HepG2 (cell line): Measurements from ENCODE around the gene VAV2. TPM values are rescaled to one million over a fixed set of nuclear protein-coding genes. Genes with fewer than 3 reads are reported as not detected.

Experiments used
- ATRX ChIP-seq: sonication (generic); formaldehyde crosslinking; IDR thresholded peaks from 2 replicates; pipeline ENCODE4 v1.4.0; 2020; ENCODE audit warnings: missing genetic modification reagents, borderline replicate concordance
- BHLHE40 ChIP-seq: IDR thresholded peaks from 2 replicates; pipeline ENCODE4 v1.6.1; 2011; ENCODE audit warnings: low read length, improper control_type of control experiment
- CREM ChIP-seq, 2 experiments: sonication (generic) in 1 of 2; formaldehyde crosslinking in 1 of 2; IDR thresholded peaks; 2 replicates each; pipeline versions ENCODE4 v1.4.0 to v1.6.1; 2016 to 2020; ENCODE audit warnings: antibody characterized with exemption in 1 of 2, mild to moderate bottlenecking in 1 of 2, missing genetic modification reagents in 1 of 2
- DMAP1 ChIP-seq: IDR thresholded peaks from 2 replicates; pipeline ENCODE4 v1.6.1; 2016
- HBP1 ChIP-seq: IDR thresholded peaks from 2 replicates; pipeline ENCODE4 v1.6.1; 2016; ENCODE audit warnings: low read depth, control low read depth
- HNRNPLL ChIP-seq: fragments of 200-400 bp; formaldehyde crosslinking; IDR thresholded peaks from 2 replicates; pipeline ENCODE4 v1.6.1; 2017; ENCODE audit warnings: mild to moderate bottlenecking, low read depth, low read length; ENCODE audit not compliant: poor library complexity, severe bottlenecking
- HOXA5 ChIP-seq: sonication (generic); formaldehyde crosslinking; IDR thresholded peaks from 2 replicates; pipeline ENCODE4 v1.4.0; 2020; ENCODE audit warnings: missing genetic modification reagents
- IRF2 ChIP-seq: IDR thresholded peaks from 2 replicates; pipeline ENCODE4 v1.6.1; 2018; ENCODE audit warnings: missing genetic modification reagents, missing compliant biosample characterization
- MAFF ChIP-seq: IDR thresholded peaks from 2 replicates; pipeline ENCODE4 v1.6.1; 2011; ENCODE audit warnings: low read depth, low read length, improper control_type of control experiment
- MBNL3 ChIP-seq: fragments of 250-450 bp; sonication (Bioruptor Pico); conservative IDR thresholded peaks from 2 replicates; pipeline ENCODE4 v1.8.0; 2022; ENCODE audit warnings: mild to moderate bottlenecking, inconsistent platforms
- MIER2 ChIP-seq: IDR thresholded peaks from 2 replicates; pipeline ENCODE4 v1.6.1; 2016; ENCODE audit warnings: missing biosample characterization, missing genetic modification reagents
- MXD1 ChIP-seq: sonication (generic); formaldehyde crosslinking; IDR thresholded peaks from 2 replicates; pipeline ENCODE4 v1.4.0; 2020; ENCODE audit warnings: mild to moderate bottlenecking, missing genetic modification reagents
- MYNN ChIP-seq: sonication (generic); formaldehyde crosslinking; IDR thresholded peaks from 2 replicates; pipeline ENCODE4 v1.4.0; 2020; ENCODE audit warnings: mild to moderate bottlenecking, low read depth, missing genetic modification reagents
- NFIB ChIP-seq: sonication (generic); formaldehyde crosslinking; IDR thresholded peaks from 2 replicates; pipeline ENCODE4 v1.9.0; 2021; ENCODE audit warnings: missing genetic modification reagents, mild to moderate bottlenecking, borderline replicate concordance
- NRL ChIP-seq: sonication (generic); formaldehyde crosslinking; IDR thresholded peaks from 2 replicates; pipeline ENCODE4 v1.5.0; 2020; ENCODE audit warnings: missing genetic modification reagents, mild to moderate bottlenecking, moderate library complexity, borderline replicate concordance
- RFX3 ChIP-seq: IDR thresholded peaks from 2 replicates; pipeline ENCODE4 v1.6.1; 2016; ENCODE audit warnings: missing biosample characterization, missing genetic modification reagents
- SMARCC2 ChIP-seq: fragments of 450-650 bp; IDR thresholded peaks from 2 replicates; pipeline ENCODE4 v1.6.1; 2017; ENCODE audit warnings: antibody characterized with exemption, mild to moderate bottlenecking
- SMC3 ChIP-seq: IDR thresholded peaks from 2 replicates; pipeline ENCODE4 v1.6.1; 2011; ENCODE audit warnings: low read length, improper control_type of control experiment
- TBL1XR1 ChIP-seq: fragments of 150-350 bp; IDR thresholded peaks from 2 replicates; pipeline ENCODE4 v1.6.1; 2014; ENCODE audit warnings: borderline replicate concordance, low read length; ENCODE audit not compliant: partially characterized antibody
- ZBTB46 ChIP-seq: sonication (generic); formaldehyde crosslinking; IDR thresholded peaks from 2 replicates; pipeline ENCODE4 v1.4.0; 2020; ENCODE audit warnings: mild to moderate bottlenecking, missing genetic modification reagents, borderline replicate concordance
- ZFP62 ChIP-seq: sonication (generic); formaldehyde crosslinking; IDR thresholded peaks from 2 replicates; pipeline ENCODE4 v1.4.0; 2020; ENCODE audit warnings: missing genetic modification reagents
- ZIK1 ChIP-seq: sonication (generic); formaldehyde crosslinking; IDR thresholded peaks from 2 replicates; pipeline ENCODE4 v1.5.0; 2020; ENCODE audit warnings: mild to moderate bottlenecking, low read depth, missing genetic modification reagents, borderline replicate concordance
- ZNF234 ChIP-seq: sonication (generic); formaldehyde crosslinking; conservative IDR thresholded peaks from 2 replicates; pipeline ENCODE4 v1.5.1; 2020; ENCODE audit warnings: mild to moderate bottlenecking, missing genetic modification reagents
- ZNF292 ChIP-seq: sonication (generic); formaldehyde crosslinking; IDR thresholded peaks from 2 replicates; pipeline ENCODE4 v1.8.1; 2022; ENCODE audit warnings: mild to moderate bottlenecking, low read depth, missing genetic modification reagents, borderline replicate concordance
- ZNF34 ChIP-seq: sonication (generic); formaldehyde crosslinking; IDR thresholded peaks from 2 replicates; pipeline ENCODE4 v1.4.0; 2020; ENCODE audit warnings: mild to moderate bottlenecking, missing genetic modification reagents, borderline replicate concordance
- ZNF891 ChIP-seq: sonication (generic); formaldehyde crosslinking; IDR thresholded peaks from 2 replicates; pipeline ENCODE4 v1.5.0; 2020; ENCODE audit warnings: mild to moderate bottlenecking, missing genetic modification reagents
- ZUFSP ChIP-seq: sonication (generic); formaldehyde crosslinking; IDR thresholded peaks from 2 replicates; pipeline ENCODE4 v1.9.0; 2021; ENCODE audit warnings: missing genetic modification reagents, mild to moderate bottlenecking, borderline replicate concordance
- polyA plus RNA-seq, 8 experiments: library from polyadenylated mRNA; depleted of rRNA in 3 of 8; stranded (reverse) in 7 of 8; unstranded in 1 of 8; fragments of >200 nt; fragmentation: Illumina TruSeq in 4 of 8; extraction: Trizol in 4 of 8; gene quantifications; 2 replicates each; pipeline versions ENCODE4 v1.2.1 to v1.2.3, GENCODE V29; 2011 to 2016; ENCODE audit warnings: low read depth in 4 of 8, missing spikeins in 1 of 8, mixed read lengths in 1 of 8; ENCODE audit not compliant: insufficient read depth in 1 of 8
- total RNA-seq, 5 experiments: library from RNA; depleted of rRNA; stranded (reverse); fragments of >200 nt; fragmentation: Illumina TruSeq; extraction: Trizol; gene quantifications; 2 replicates each; pipeline ENCODE4 v1.2.3, GENCODE V29; 2016; ENCODE audit warnings: low read depth in 1 of 5

VAV2 gene
- total and polyA plus RNA-seq, 2 of the 13 experiments (the other 11 are each of a cell fraction or from before 2014, with no cell fraction given): 22.5 to 22.9 TPM

- TF ChIP-seq RFX3 (CRISPR knock-in tag): no peak
- no peak for TF ChIP-seq HBP1
- no peak for TF ChIP-seq TBL1XR1
- no peak for TF ChIP-seq MXD1 (CRISPR knock-in tag)
- no peak; the same call in 1 of the 2 replicates for TF ChIP-seq ZIK1 (CRISPR knock-in tag)
- TF ChIP-seq CREM (IDR thresholded peaks at IDR 0.05): no peak
- TF ChIP-seq CREM (CRISPR knock-in tag; IDR thresholded peaks at IDR 0.05): no peak
- TF ChIP-seq ZNF34: no peak
- TF ChIP-seq NRL (CRISPR knock-in tag): no peak; the same call in 1 of the 2 replicates
- no peak for TF ChIP-seq SMARCC2
- peak; percentile 61; the same call in 1 of the 2 replicates for TF ChIP-seq MIER2 (CRISPR knock-in tag)
- no peak for TF ChIP-seq MBNL3 (CRISPR knock-in tag)
- no peak for TF ChIP-seq HOXA5 (CRISPR knock-in tag)
- TF ChIP-seq MAFF: no peak
- TF ChIP-seq ZNF234 (CRISPR knock-in tag): no peak
- no peak for TF ChIP-seq ZUFSP (CRISPR knock-in tag)
- TF ChIP-seq ZFP62: no peak
- TF ChIP-seq ATRX: no peak
- peak; percentile 91 for TF ChIP-seq IRF2 (CRISPR knock-in tag)
- TF ChIP-seq SMC3: peak; percentile 54
- no peak for TF ChIP-seq ZNF292 (CRISPR knock-in tag)
- no peak for TF ChIP-seq BHLHE40
- no peak for TF ChIP-seq MYNN
- TF ChIP-seq HNRNPLL: no peak
- no peak for TF ChIP-seq NFIB (CRISPR knock-in tag)
- no peak for TF ChIP-seq ZBTB46 (CRISPR knock-in tag)
- no peak; the same call in 1 of the 2 replicates for TF ChIP-seq ZNF891 (CRISPR knock-in tag)
- no peak for TF ChIP-seq DMAP1 (CRISPR knock-in tag)
Observed at GRCh38 chr9:133742849-133743444, 249.2 kb downstream of the VAV2 start (continued).
